SHP77 (cell line): Measurements from ENCODE around the gene PROM1.
A peak's percentile ranks its signal among the peaks of the same experiment; 100 is the strongest.

ENCODE experiments used
- DNase-seq, 2 experiments: peaks; one replicate each; lab custom pipeline; 2025; lab: John Stamatoyannopoulos, UW

PROM1 gene

GRCh38 chr4:16065066-16065465, 18.8 kb downstream of the PROM1 start:
- no peak for DNase-seq

GRCh38 chr4:16062601-16063000, 21.2 kb downstream of the PROM1 start:
- no peak for DNase-seq

- peak in 1 of 2 experiments; percentile 14 for DNase-seq
Measured at GRCh38 chr4:16056681-16057385, 27.0 kb downstream of the PROM1 start.

- peak in 1 of 2 experiments; percentile 32 for DNase-seq
Measured at GRCh38 chr4:16055873-16056272, 27.9 kb downstream of the PROM1 start.

- DNase-seq: no peak
Measured at GRCh38 chr4:16055471-16055870, 28.4 kb downstream of the PROM1 start.

GRCh38 chr4:16052939-16053338, 30.9 kb downstream of the PROM1 start:
- DNase-seq: no peak

- no peak for DNase-seq
Measured at GRCh38 chr4:16051980-16052379, 31.8 kb downstream of the PROM1 start.

- DNase-seq: no peak
Measured at GRCh38 chr4:16051132-16051531, 32.7 kb downstream of the PROM1 start.

GRCh38 chr4:16050669-16051068, 33.2 kb downstream of the PROM1 start:
- DNase-seq: no peak

GRCh38 chr4:16048619-16049419, 35.0 kb downstream of the PROM1 start:
- no peak for DNase-seq

- DNase-seq: no peak
Measured at GRCh38 chr4:16045687-16046086, 38.1 kb downstream of the PROM1 start.

GRCh38 chr4:16043642-16044498, 40.0 kb downstream of the PROM1 start:
- no peak for DNase-seq

GRCh38 chr4:16039139-16039538, 44.7 kb downstream of the PROM1 start:
- DNase-seq: no peak

GRCh38 chr4:16037901-16038300, 45.9 kb downstream of the PROM1 start:
- DNase-seq: no peak

- DNase-seq: no peak
Measured at GRCh38 chr4:16035843-16036242, 48.0 kb downstream of the PROM1 start.

- DNase-seq: no peak
Measured at GRCh38 chr4:16034010-16034748, 49.6 kb downstream of the PROM1 start.

GRCh38 chr4:16032396-16032770, 51.4 kb downstream of the PROM1 start:
- DNase-seq: no peak

- DNase-seq: no peak
Measured at GRCh38 chr4:16031546-16032395, 52.1 kb downstream of the PROM1 start.

- no peak for DNase-seq
Measured at GRCh38 chr4:16029886-16030285, 53.9 kb downstream of the PROM1 start.

- DNase-seq: no peak
Measured at GRCh38 chr4:16029262-16029661, 54.6 kb downstream of the PROM1 start.

GRCh38 chr4:16027626-16028025, 56.2 kb downstream of the PROM1 start:
- no peak for DNase-seq
